ENCODE results near the gene ZBTB34.

ZBTB34 gene

DNA sequence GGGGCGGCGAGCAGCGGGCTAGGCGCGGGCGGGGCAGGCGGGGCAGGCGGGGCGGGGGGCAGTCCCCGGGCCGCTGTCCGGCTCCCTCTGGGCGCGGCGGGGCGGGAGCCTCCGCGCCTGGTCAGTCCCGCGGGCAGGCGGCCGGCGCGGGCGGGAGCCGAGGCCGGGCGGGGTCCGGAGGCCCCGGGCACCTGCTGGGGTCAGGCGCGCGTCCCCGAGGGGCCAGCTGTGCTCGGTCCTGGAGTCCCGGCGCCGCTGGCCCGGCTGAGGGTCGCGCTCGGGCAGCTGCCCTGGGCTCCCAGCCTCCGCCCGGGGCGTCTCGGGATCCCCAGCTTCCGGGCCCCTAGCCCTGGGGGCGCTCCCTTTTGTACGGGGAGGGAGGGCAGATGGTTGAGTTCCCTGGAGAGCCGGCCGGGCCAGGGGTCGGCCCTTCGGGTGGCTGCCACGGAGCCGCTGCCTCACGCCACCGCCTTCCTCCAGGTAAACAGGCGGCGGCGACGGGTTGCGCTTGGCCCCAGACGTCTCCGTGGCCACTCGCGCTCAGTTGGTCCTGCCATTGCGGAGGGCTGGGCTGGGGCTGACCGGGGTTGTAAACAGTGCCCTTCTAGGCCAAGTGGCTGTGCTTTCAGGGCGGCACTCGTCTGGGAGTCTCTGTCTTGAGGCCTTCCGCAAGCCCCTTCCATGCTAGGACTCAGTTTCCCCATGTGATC, 473 bp downstream of the ZBTB34 start:
- Histone ChIP-seq H3K36me3 (ENCODE audit: control insufficient read depth, insufficient read depth, low read length, severe bottlenecking) (peaks cover 17% of the 10 kb centered on the region), H3K4me1 (ENCODE audit: control insufficient read depth, insufficient read depth, low read length) (peaks cover 25% of the 10 kb centered on the region), H3K27me3 (replicated peaks; ENCODE audit: control insufficient read depth, insufficient read depth, low read length) (peaks cover 18% of the 10 kb centered on the region), H3K9ac (ENCODE audit: low read length) (peak overlapping the region; percentile 90), H3K9me3 (ENCODE audit: control insufficient read depth, low read length) (no peaks in the 10 kb centered on the region), H3K4me3 (ENCODE audit: low read length) (peak overlapping the region; percentile 95)
- DNase-seq (ENCODE audit: low read depth): peak; percentile 63

- peaks cover 22% of the 10 kb centered on the region for H3K36me3 ChIP-seq (ENCODE audit: control insufficient read depth, insufficient read depth, low read length, severe bottlenecking)
- peaks cover 25% of the 10 kb centered on the region for H3K4me1 ChIP-seq (ENCODE audit: control insufficient read depth, insufficient read depth, low read length)
- peaks cover 12% of the 10 kb centered on the region for H3K27me3 ChIP-seq (replicated peaks; ENCODE audit: control insufficient read depth, insufficient read depth, low read length)
- H3K4me3 ChIP-seq (ENCODE audit: low read length): peak overlapping the region; percentile 95
- H3K9ac ChIP-seq (ENCODE audit: low read length): peak overlapping the region; percentile 90
- DNase-seq (ENCODE audit: low read depth): peak; percentile 89
- no peaks in the 10 kb centered on the region for H3K9me3 ChIP-seq (ENCODE audit: control insufficient read depth, low read length)
These were observed 1.3 kb downstream of the ZBTB34 start for GRCh38 chr9:126861707-126862103.

DNA sequence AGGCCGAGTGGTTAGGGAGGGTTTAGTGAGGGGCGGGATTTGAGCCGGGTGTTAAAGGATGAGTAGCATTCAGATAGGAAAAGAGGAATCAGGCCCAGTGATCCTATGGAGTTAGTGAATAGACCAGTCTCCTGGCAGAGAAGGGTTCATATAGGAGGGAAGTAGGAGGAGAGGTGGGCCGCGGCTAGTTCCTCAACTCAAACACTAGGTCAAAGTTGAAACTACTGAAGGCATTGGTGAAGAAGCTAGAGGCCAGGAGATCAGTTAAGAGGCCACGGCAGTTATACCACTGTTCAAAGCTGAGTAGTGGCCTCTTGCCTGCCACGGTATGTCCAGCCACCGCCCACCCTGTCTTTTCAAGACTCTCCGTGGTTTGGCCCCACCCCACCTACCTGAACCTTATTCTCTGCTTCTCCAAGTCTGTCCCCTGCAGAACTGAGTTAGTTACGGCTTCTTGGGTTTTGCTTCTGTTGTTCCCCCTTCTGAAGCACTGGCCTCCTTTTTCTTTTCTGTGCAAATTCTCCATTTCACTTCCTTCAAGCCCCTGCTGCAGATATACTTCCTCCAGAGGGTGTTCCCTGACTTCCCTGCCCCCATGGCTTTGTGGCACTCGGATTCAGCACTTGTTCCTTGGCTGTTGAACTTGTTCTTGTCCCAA, 1.8 kb downstream of the ZBTB34 start:
- H3K27me3 ChIP-seq (replicated peaks; ENCODE audit: control insufficient read depth, insufficient read depth, low read length): peaks cover 7% of the 10 kb centered on the region
- no peaks in the 10 kb centered on the region for H3K9me3 ChIP-seq (ENCODE audit: control insufficient read depth, low read length)
- peak overlapping the region; percentile 95 for H3K4me3 ChIP-seq (ENCODE audit: low read length)
- peaks cover 25% of the 10 kb centered on the region for H3K4me1 ChIP-seq (ENCODE audit: control insufficient read depth, insufficient read depth, low read length)
- peak; percentile 17 for DNase-seq (ENCODE audit: low read depth)
- peaks cover 27% of the 10 kb centered on the region for H3K36me3 ChIP-seq (ENCODE audit: control insufficient read depth, insufficient read depth, low read length, severe bottlenecking)
- peak overlapping the region; percentile 90 for H3K9ac ChIP-seq (ENCODE audit: low read length)

- Histone ChIP-seq H3K36me3 (ENCODE audit: control insufficient read depth, insufficient read depth, low read length, severe bottlenecking) (peaks cover 28% of the 10 kb centered on the region), H3K4me1 (ENCODE audit: control insufficient read depth, insufficient read depth, low read length) (peaks cover 25% of the 10 kb centered on the region), H3K9ac (ENCODE audit: low read length) (no peak overlapping the region), H3K4me3 (ENCODE audit: low read length) (no peak overlapping the region), H3K27me3 (replicated peaks; ENCODE audit: control insufficient read depth, insufficient read depth, low read length) (no peaks in the 10 kb centered on the region), H3K9me3 (ENCODE audit: control insufficient read depth, low read length) (no peaks in the 10 kb centered on the region)
- no peak for DNase-seq (ENCODE audit: low read depth)
These were observed 4.3 kb downstream of the ZBTB34 start for GRCh38 chr9:126864771-126865170.

- no peak for DNase-seq (ENCODE audit: low read depth)
- H3K4me1 ChIP-seq (ENCODE audit: control insufficient read depth, insufficient read depth, low read length): no peaks in the 10 kb centered on the region
- H3K9ac ChIP-seq (ENCODE audit: low read length): no peak overlapping the region
- H3K4me3 ChIP-seq (ENCODE audit: low read length): no peak overlapping the region
- H3K9me3 ChIP-seq (ENCODE audit: control insufficient read depth, low read length): no peaks in the 10 kb centered on the region
- no peaks in the 10 kb centered on the region for H3K27me3 ChIP-seq (replicated peaks; ENCODE audit: control insufficient read depth, insufficient read depth, low read length)
- peaks cover 23% of the 10 kb centered on the region for H3K36me3 ChIP-seq (ENCODE audit: control insufficient read depth, insufficient read depth, low read length, severe bottlenecking)
These were observed 8.9 kb downstream of the ZBTB34 start for GRCh38 chr9:126869368-126869767.

- no peak overlapping the region for H3K9ac ChIP-seq (ENCODE audit: low read length)
- H3K36me3 ChIP-seq (ENCODE audit: control insufficient read depth, insufficient read depth, low read length, severe bottlenecking): no peaks in the 10 kb centered on the region
- no peak overlapping the region for H3K4me3 ChIP-seq (ENCODE audit: low read length)
- DNase-seq (ENCODE audit: low read depth): no peak
- no peaks in the 10 kb centered on the region for H3K27me3 ChIP-seq (replicated peaks; ENCODE audit: control insufficient read depth, insufficient read depth, low read length)
- H3K9me3 ChIP-seq (ENCODE audit: control insufficient read depth, low read length): no peaks in the 10 kb centered on the region
- H3K4me1 ChIP-seq (ENCODE audit: control insufficient read depth, insufficient read depth, low read length): no peaks in the 10 kb centered on the region
These were observed 12.1 kb downstream of the ZBTB34 start for GRCh38 chr9:126872516-126872915.

- Histone ChIP-seq H3K4me1 (ENCODE audit: control insufficient read depth, insufficient read depth, low read length) (no peaks in the 10 kb centered on the region), H3K9me3 (ENCODE audit: control insufficient read depth, low read length) (no peaks in the 10 kb centered on the region), H3K4me3 (ENCODE audit: low read length) (no peak overlapping the region), H3K27me3 (replicated peaks; ENCODE audit: control insufficient read depth, insufficient read depth, low read length) (no peaks in the 10 kb centered on the region), H3K9ac (ENCODE audit: low read length) (no peak overlapping the region), H3K36me3 (ENCODE audit: control insufficient read depth, insufficient read depth, low read length, severe bottlenecking) (peaks cover 15% of the 10 kb centered on the region)
- no peak for DNase-seq (ENCODE audit: low read depth)
These were observed 14.3 kb downstream of the ZBTB34 start for GRCh38 chr9:126874546-126875314.

DNA sequence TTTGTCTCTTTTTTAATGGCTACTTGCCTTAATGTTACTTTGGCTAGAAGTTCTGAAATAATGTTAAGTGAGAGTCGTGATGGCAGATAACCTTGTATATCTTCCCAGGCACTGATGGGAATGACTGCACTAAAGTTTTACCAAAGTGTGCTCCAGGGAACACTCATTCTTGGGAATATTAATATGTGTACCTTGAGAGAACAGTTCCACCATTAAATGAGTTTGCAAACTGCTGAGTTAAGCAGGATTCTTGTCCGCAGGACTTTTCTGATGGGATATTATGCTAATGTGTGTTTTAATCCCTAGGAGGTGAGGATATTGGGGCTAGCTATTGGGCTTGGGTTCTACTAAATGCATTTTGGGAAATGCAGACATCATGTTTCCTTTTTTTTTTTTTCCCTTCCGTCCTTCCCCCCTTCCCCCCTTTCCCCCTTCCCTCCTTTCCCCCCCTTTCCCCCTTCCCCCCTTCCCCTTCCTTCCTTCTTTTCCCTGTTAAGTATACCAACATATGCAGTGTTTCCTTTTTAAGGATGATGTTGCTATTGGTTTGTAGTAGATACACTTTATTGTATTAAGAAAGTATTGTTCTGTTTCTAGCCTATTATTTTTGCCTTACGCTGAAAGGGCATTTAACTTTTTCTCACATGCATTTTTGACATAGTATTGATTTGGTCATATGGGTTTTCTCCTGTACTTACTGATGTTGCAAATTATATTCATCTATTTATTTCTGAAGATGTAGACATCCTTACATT, 15.5 kb downstream of the ZBTB34 start:
- DNase-seq (ENCODE audit: low read depth): no peak
- no peaks in the 10 kb centered on the region for H3K9me3 ChIP-seq (ENCODE audit: control insufficient read depth, low read length)
- H3K4me3 ChIP-seq (ENCODE audit: low read length): no peak overlapping the region

GRCh38 chr9:126876531-126876930, 16.1 kb downstream of the ZBTB34 start:
- H3K27me3 ChIP-seq (replicated peaks; ENCODE audit: control insufficient read depth, insufficient read depth, low read length): no peaks in the 10 kb centered on the region

More for the DNA sequence above, 15.5 kb downstream of the ZBTB34 start:
- H3K27me3 ChIP-seq (replicated peaks; ENCODE audit: control insufficient read depth, insufficient read depth, low read length): no peaks in the 10 kb centered on the region
- peaks cover 27% of the 10 kb centered on the region for H3K36me3 ChIP-seq (ENCODE audit: control insufficient read depth, insufficient read depth, low read length, severe bottlenecking)
- H3K4me1 ChIP-seq (ENCODE audit: control insufficient read depth, insufficient read depth, low read length): no peaks in the 10 kb centered on the region
- H3K9ac ChIP-seq (ENCODE audit: low read length): no peak overlapping the region

GRCh38 chr9:126877418-126877817, 17.0 kb downstream of the ZBTB34 start:
- H3K4me3 ChIP-seq (ENCODE audit: low read length): no peak overlapping the region
- H3K27me3 ChIP-seq (replicated peaks; ENCODE audit: control insufficient read depth, insufficient read depth, low read length): no peaks in the 10 kb centered on the region
- no peak for DNase-seq (ENCODE audit: low read depth)
- H3K36me3 ChIP-seq (ENCODE audit: control insufficient read depth, insufficient read depth, low read length, severe bottlenecking): peaks cover 30% of the 10 kb centered on the region
- H3K9me3 ChIP-seq (ENCODE audit: control insufficient read depth, low read length): no peaks in the 10 kb centered on the region
- H3K9ac ChIP-seq (ENCODE audit: low read length): no peak overlapping the region
- H3K4me1 ChIP-seq (ENCODE audit: control insufficient read depth, insufficient read depth, low read length): no peaks in the 10 kb centered on the region

More at GRCh38 chr9:126876531-126876930, 16.1 kb downstream of the ZBTB34 start:
- Histone ChIP-seq H3K4me3 (ENCODE audit: low read length) (no peak overlapping the region), H3K9me3 (ENCODE audit: control insufficient read depth, low read length) (no peaks in the 10 kb centered on the region), H3K9ac (ENCODE audit: low read length) (no peak overlapping the region), H3K36me3 (ENCODE audit: control insufficient read depth, insufficient read depth, low read length, severe bottlenecking) (peaks cover 28% of the 10 kb centered on the region), H3K4me1 (ENCODE audit: control insufficient read depth, insufficient read depth, low read length) (no peaks in the 10 kb centered on the region)
- DNase-seq (ENCODE audit: low read depth): no peak

GRCh38 chr9:126879288-126879687, 18.8 kb downstream of the ZBTB34 start:
- DNase-seq (ENCODE audit: low read depth): no peak
- Histone ChIP-seq H3K9me3 (ENCODE audit: control insufficient read depth, low read length) (no peaks in the 10 kb centered on the region), H3K9ac (ENCODE audit: low read length) (no peak overlapping the region), H3K4me3 (ENCODE audit: low read length) (no peak overlapping the region), H3K36me3 (ENCODE audit: control insufficient read depth, insufficient read depth, low read length, severe bottlenecking) (peaks cover 39% of the 10 kb centered on the region), H3K4me1 (ENCODE audit: control insufficient read depth, insufficient read depth, low read length) (no peaks in the 10 kb centered on the region), H3K27me3 (replicated peaks; ENCODE audit: control insufficient read depth, insufficient read depth, low read length) (no peaks in the 10 kb centered on the region)

Data from adipocyte (in vitro differentiated cells).